Keratinocyte (primary cell): Measurements from ENCODE around the gene HSBP1. TPM values are rescaled to one million over a fixed set of nuclear protein-coding genes. Genes with fewer than 3 reads are reported as not detected.

Experiments used
- DNase-seq: peaks from one replicate; pipeline ENCODE4 v3.0.0-alpha.2; 2011; ENCODE audit warnings: low read depth, missing footprints, low spot score
- FAIRE-seq: peaks from 2 replicates; lab custom pipeline; 2011; peaks lifted over from hg19 to GRCh38; lab: Jason Lieb, UNC
- H2AFZ ChIP-seq: 2 replicates; pipeline ENCODE4 v1.6.0; 2012; ENCODE audit warnings: low read length, control low read depth, inconsistent platforms; ENCODE audit not compliant: control insufficient read depth
- H3K27ac ChIP-seq: 2 replicates; pipeline ENCODE4 v1.5.1; 2011; ENCODE audit warnings: low read length; ENCODE audit not compliant: control insufficient read depth, insufficient read depth
- H3K27me3 ChIP-seq: 3 replicates; pipeline ENCODE4 v1.6.0; 2011; ENCODE audit warnings: low read length; ENCODE audit not compliant: control insufficient read depth, insufficient read depth; ENCODE audit errors: extremely low read depth
- H3K36me3 ChIP-seq, 2 experiments: 2 replicates in 1 of 2; 3 replicates in 1 of 2; pipeline ENCODE4 v1.5.1; 2011; ENCODE audit warnings: low read length in 2 of 2, mild to moderate bottlenecking in 1 of 2; ENCODE audit not compliant: control insufficient read depth in 2 of 2, insufficient read depth in 2 of 2; ENCODE audit errors: extremely low read depth in 1 of 2
- H3K4me1 ChIP-seq: 3 replicates; pipeline ENCODE4 v1.5.1; 2011; ENCODE audit warnings: low read length; ENCODE audit not compliant: control insufficient read depth, insufficient read depth; ENCODE audit errors: extremely low read depth
- H3K4me2 ChIP-seq: 3 replicates; pipeline ENCODE4 v1.6.0; 2011; ENCODE audit warnings: low read depth, low read length; ENCODE audit not compliant: control insufficient read depth, insufficient read depth; ENCODE audit errors: extremely low read depth
- H3K4me3 ChIP-seq, 3 experiments: fragments of 200-600 bp in 1 of 3; sonication (generic) in 1 of 3; 2 replicates in 2 of 3; 3 replicates in 1 of 3; pipeline ENCODE4 v1.5.1; 2011 to 2016; ENCODE audit warnings: low read length in 3 of 3, mild to moderate bottlenecking in 3 of 3, control low read depth in 2 of 3, inconsistent platforms in 1 of 3, low read depth in 1 of 3, mixed read lengths in 1 of 3, mixed run types in 1 of 3, moderate library complexity in 1 of 3; ENCODE audit not compliant: control insufficient read depth in 2 of 3, insufficient read depth in 2 of 3; ENCODE audit errors: extremely low read depth in 1 of 3
- H3K79me2 ChIP-seq: 2 replicates; pipeline ENCODE4 v1.6.0; 2012; ENCODE audit warnings: low read length; ENCODE audit not compliant: control insufficient read depth, insufficient read depth
- H3K9ac ChIP-seq: 3 replicates; pipeline ENCODE4 v1.6.0; 2011; ENCODE audit warnings: low read length; ENCODE audit not compliant: control insufficient read depth, insufficient read depth; ENCODE audit errors: extremely low read depth
- H3K9me1 ChIP-seq: 3 replicates; pipeline ENCODE4 v1.6.0; 2011; ENCODE audit warnings: low read length; ENCODE audit not compliant: control insufficient read depth, insufficient read depth; ENCODE audit errors: extremely low read depth
- H3K9me3 ChIP-seq: 2 replicates; pipeline ENCODE4 v1.5.1; 2012; ENCODE audit warnings: low read depth, low read length; ENCODE audit not compliant: control insufficient read depth
- H4K20me1 ChIP-seq: 3 replicates; pipeline ENCODE4 v1.6.0; 2011; ENCODE audit warnings: low read length; ENCODE audit not compliant: control insufficient read depth, insufficient read depth; ENCODE audit errors: extremely low read depth
- CTCF ChIP-seq, 3 experiments: IDR thresholded peaks in 1 of 3; conservative IDR thresholded peaks in 1 of 3; optimal IDR thresholded peaks in 1 of 3; 2 replicates in 2 of 3; 3 replicates in 1 of 3; pipeline versions ENCODE3 to v1.5.1; 2011; ENCODE audit warnings: low read length in 3 of 3, mild to moderate bottlenecking in 3 of 3, moderate library complexity in 2 of 3, control low read depth in 1 of 3, inconsistent platforms in 1 of 3; ENCODE audit not compliant: insufficient read depth in 2 of 3; ENCODE audit errors: extremely low read depth in 1 of 3
- EZH2 ChIP-seq: IDR thresholded peaks from one replicate; pipeline ENCODE4 v1.6.1; 2012; ENCODE audit warnings: inconsistent platforms, mild to moderate bottlenecking, low read length, moderate library complexity
- dilution Hi-C: fragments of 300-500 bp; cut with MboI; formaldehyde crosslinking; loops from one replicate; pipeline ENCODE4 v1.7.0; 2020; ENCODE audit warnings: low sequenced_read_pairs; ENCODE audit not compliant: extremely low pct_ligation_motif_present
- polyA plus RNA-seq, 5 experiments: library from polyadenylated mRNA; depleted of rRNA in 3 of 5; stranded (reverse) in 3 of 5; stranded (forward) in 1 of 5; unstranded in 1 of 5; fragments of >200 nt; gene quantifications; 1 replicate in 1 of 5; 2 replicates in 3 of 5; 3 replicates in 1 of 5; pipeline versions ENCODE4 v1.2.1 to v1.2.3, GENCODE V29; 2011 to 2012; ENCODE audit warnings: missing spikeins in 2 of 5, low read depth in 1 of 5, low replicate concordance in 1 of 5

HSBP1 gene
- polyA plus RNA-seq, 1 donor (not counting 4 experiments of a cell fraction or from before 2014, with no cell fraction given) = 264 TPM

GRCh38 chr16:83809092-83809491 lies 1.3 kb downstream of the HSBP1 start:
- peak overlapping the region; percentile 87 for H3K9ac ChIP-seq
- no peak for DNase-seq
- H2AFZ ChIP-seq = no peak overlapping the region
- H3K36me3 ChIP-seq = peaks cover 2 to 10% of the 10 kb centered on the region in 2 experiments
- H4K20me1 ChIP-seq = peaks cover 3% of the 10 kb centered on the region
- dilution Hi-C loops = no loop called here
- peak overlapping the region; percentile 81 for H3K27ac ChIP-seq
- H3K9me1 ChIP-seq = no peaks in the 10 kb centered on the region
- H3K79me2 ChIP-seq = peaks cover 25% of the 10 kb centered on the region
- TF ChIP-seq CTCF (optimal IDR thresholded peaks at IDR 0.05 in 1 of 3, IDR thresholded peaks at IDR 0.05 in 1 of 3, conservative IDR thresholded peaks at IDR 0.05 in 1 of 3; ENCODE audit: extremely low read depth in 1 of 3, insufficient read depth in 2 of 3, low read length in 3 of 3) (no peak), EZH2 (no peak)
- H3K9me3 ChIP-seq = no peaks in the 10 kb centered on the region
- H3K4me1 ChIP-seq = peaks cover 8% of the 10 kb centered on the region
- peak overlapping the region; percentile 99 for H3K4me2 ChIP-seq
- FAIRE-seq = no peak
- H3K4me3 ChIP-seq = peak overlapping the region; percentile 88 to 95 (median 93)
- H3K27me3 ChIP-seq = no peaks in the 10 kb centered on the region

- Histone ChIP-seq H3K27ac (peak overlapping the region; percentile 17), H3K4me2 (no peak overlapping the region), H2AFZ (no peak overlapping the region), H3K36me3 (peaks cover 2 to 10% of the 10 kb centered on the region in 2 experiments), H3K9me3 (no peaks in the 10 kb centered on the region), H3K27me3 (no peaks in the 10 kb centered on the region), H3K4me3 (no peak overlapping the region), H4K20me1 (peaks cover 3% of the 10 kb centered on the region), H3K9me1 (no peaks in the 10 kb centered on the region), H3K79me2 (peaks cover 25% of the 10 kb centered on the region), H3K9ac (no peak overlapping the region), H3K4me1 (peaks cover 8% of the 10 kb centered on the region)
- dilution Hi-C loops = no loop called here
- no peak for TF ChIP-seq EZH2
- TF ChIP-seq CTCF (optimal IDR thresholded peaks at IDR 0.05 in 1 of 3, IDR thresholded peaks at IDR 0.05 in 1 of 3, conservative IDR thresholded peaks at IDR 0.05 in 1 of 3; ENCODE audit: extremely low read depth in 1 of 3, insufficient read depth in 2 of 3, low read length in 3 of 3) = no peak
- FAIRE-seq (no peak), DNase-seq (no peak)
Measured at GRCh38 chr16:83810901-83811300, 3.1 kb downstream of the HSBP1 start.
